GM21528 (cell line): ENCODE measurements around the gene CHST14.

Source experiments
- ATAC-seq: cut with Tn5 transposase; IDR thresholded peaks from one replicate; pipeline ENCODE4 v1.9.1; 2021; ENCODE audit warnings: mild to moderate bottlenecking, moderate library complexity; ENCODE audit not compliant: unreplicated experiment, low FRiP score

Gene CHST14

GRCh38 chr15:40487816-40488682 is 17.3 kb downstream of the CHST14 start:
- no peak for ATAC-seq

- no peak for ATAC-seq
Observed at GRCh38 chr15:40489274-40490175, 18.7 kb downstream of the CHST14 start.

GRCh38 chr15:40493089-40493840 is 22.5 kb downstream of the CHST14 start:
- no peak for ATAC-seq

GRCh38 chr15:40495516-40495915 is 24.7 kb downstream of the CHST14 start:
- no peak for ATAC-seq

GRCh38 chr15:40498418-40498817 is 27.6 kb downstream of the CHST14 start:
- no peak for ATAC-seq

- no peak for ATAC-seq
Observed at GRCh38 chr15:40498891-40499290, 28.1 kb downstream of the CHST14 start.

- no peak for ATAC-seq
Observed at GRCh38 chr15:40499931-40500330, 29.1 kb downstream of the CHST14 start.

- no peak for ATAC-seq
Observed at GRCh38 chr15:40500568-40501330, 30.0 kb downstream of the CHST14 start.

GRCh38 chr15:40501487-40501886 is 30.7 kb downstream of the CHST14 start:
- ATAC-seq: no peak

- no peak for ATAC-seq
Observed at GRCh38 chr15:40506964-40507571, 36.3 kb downstream of the CHST14 start.

- ATAC-seq: no peak
Observed at GRCh38 chr15:40508216-40508615, 37.4 kb downstream of the CHST14 start.

GRCh38 chr15:40510201-40510600 is 39.4 kb downstream of the CHST14 start:
- ATAC-seq: no peak

GRCh38 chr15:40511093-40511471 is 40.3 kb downstream of the CHST14 start:
- ATAC-seq: no peak

- no peak for ATAC-seq
Observed at GRCh38 chr15:40511472-40512133, 40.8 kb downstream of the CHST14 start.

GRCh38 chr15:40512440-40512839 is 41.7 kb downstream of the CHST14 start:
- ATAC-seq: no peak

GRCh38 chr15:40513609-40514008 is 42.8 kb downstream of the CHST14 start:
- no peak for ATAC-seq

- ATAC-seq: no peak
Observed at GRCh38 chr15:40516322-40516721, 45.5 kb downstream of the CHST14 start.
